Measurements from ENCODE around the gene S1PR3. TPM values are rescaled to one million over a fixed set of nuclear protein-coding genes. Genes with fewer than 3 reads are reported as not detected.

S1PR3 gene
- total and polyA plus RNA-seq, 4 donors = 1.4 to 4.5 (median 2.9) TPM

- Histone ChIP-seq H3K4me3 (ENCODE audit: low read depth in 1 of 3, low read length in 3 of 3) (no peak overlapping the region), H3K9ac (ENCODE audit: low read depth in 1 of 2, low read length in 2 of 2) (no peak overlapping the region), H3K4me1 (ENCODE audit: control insufficient read depth in 4 of 4, insufficient read depth in 4 of 4, low read length in 3 of 4) (peaks cover 0 to 25% (median 19%) of the 10 kb centered on the region in 4 donors), H3K27me3 (ENCODE audit: control insufficient read depth in 4 of 4, insufficient read depth in 4 of 4, low read length in 3 of 4) (peaks cover 0 to 7% (median under 1%) of the 10 kb centered on the region in 4 donors), H3K36me3 (ENCODE audit: control insufficient read depth in 4 of 4, insufficient read depth in 3 of 4, low read depth in 1 of 4, low read length in 3 of 4) (no peaks in the 10 kb centered on the region), H3K27ac (ENCODE audit: low read depth in 1 of 2, low read length in 2 of 2) (no peak overlapping the region), H3K9me3 (ENCODE audit: control insufficient read depth in 4 of 4, low read length in 3 of 4) (no peaks in the 10 kb centered on the region)
- TF ChIP-seq, protein P1, sequence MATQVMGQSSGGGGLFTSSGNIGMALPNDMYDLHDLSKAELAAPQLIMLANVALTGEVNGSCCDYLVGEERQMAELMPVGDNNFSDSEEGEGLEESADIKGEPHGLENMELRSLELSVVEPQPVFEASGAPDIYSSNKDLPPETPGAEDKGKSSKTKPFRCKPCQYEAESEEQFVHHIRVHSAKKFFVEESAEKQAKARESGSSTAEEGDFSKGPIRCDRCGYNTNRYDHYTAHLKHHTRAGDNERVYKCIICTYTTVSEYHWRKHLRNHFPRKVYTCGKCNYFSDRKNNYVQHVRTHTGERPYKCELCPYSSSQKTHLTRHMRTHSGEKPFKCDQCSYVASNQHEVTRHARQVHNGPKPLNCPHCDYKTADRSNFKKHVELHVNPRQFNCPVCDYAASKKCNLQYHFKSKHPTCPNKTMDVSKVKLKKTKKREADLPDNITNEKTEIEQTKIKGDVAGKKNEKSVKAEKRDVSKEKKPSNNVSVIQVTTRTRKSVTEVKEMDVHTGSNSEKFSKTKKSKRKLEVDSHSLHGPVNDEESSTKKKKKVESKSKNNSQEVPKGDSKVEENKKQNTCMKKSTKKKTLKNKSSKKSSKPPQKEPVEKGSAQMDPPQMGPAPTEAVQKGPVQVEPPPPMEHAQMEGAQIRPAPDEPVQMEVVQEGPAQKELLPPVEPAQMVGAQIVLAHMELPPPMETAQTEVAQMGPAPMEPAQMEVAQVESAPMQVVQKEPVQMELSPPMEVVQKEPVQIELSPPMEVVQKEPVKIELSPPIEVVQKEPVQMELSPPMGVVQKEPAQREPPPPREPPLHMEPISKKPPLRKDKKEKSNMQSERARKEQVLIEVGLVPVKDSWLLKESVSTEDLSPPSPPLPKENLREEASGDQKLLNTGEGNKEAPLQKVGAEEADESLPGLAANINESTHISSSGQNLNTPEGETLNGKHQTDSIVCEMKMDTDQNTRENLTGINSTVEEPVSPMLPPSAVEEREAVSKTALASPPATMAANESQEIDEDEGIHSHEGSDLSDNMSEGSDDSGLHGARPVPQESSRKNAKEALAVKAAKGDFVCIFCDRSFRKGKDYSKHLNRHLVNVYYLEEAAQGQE (IDR thresholded peaks at IDR 0.05) = no peak
- TF ChIP-seq FOXA2 (IDR thresholded peaks at IDR 0.05) (no peak), RXRA (IDR thresholded peaks at IDR 0.05) (no peak), HNF4A (conservative IDR thresholded peaks at IDR 0.05) (no peak), JUND (IDR thresholded peaks at IDR 0.05) (no peak), NR2F2 (IDR thresholded peaks at IDR 0.05) (no peak), RAD21 (IDR thresholded peaks at IDR 0.05) (no peak), TAF1 (conservative IDR thresholded peaks at IDR 0.05) (no peak), GABPA (IDR thresholded peaks at IDR 0.05 in 1 of 2, conservative IDR thresholded peaks at IDR 0.05 in 1 of 2) (no peak), HNF4G (IDR thresholded peaks at IDR 0.05) (no peak), MAX (IDR thresholded peaks at IDR 0.05) (no peak), SP1 (IDR thresholded peaks at IDR 0.05) (no peak)
- DNase-seq (ENCODE audit: low spot score) = no peak
- WGBS = 72% methylated on average over 25 of the region's 25 CpGs
Observed at GRCh38 chr9:88990041-88990728, 1.1 kb upstream of the S1PR3 start.

GRCh38 chr9:88990729-88991065 lies 571 bp upstream of the S1PR3 start:
- no peak for TF ChIP-seq ZBTB33 (IDR thresholded peaks at IDR 0.05)
- no peak for TF ChIP-seq SP1 (IDR thresholded peaks at IDR 0.05)
- no peak for TF ChIP-seq TAF1 (conservative IDR thresholded peaks at IDR 0.05)
- no peak for TF ChIP-seq GABPA (IDR thresholded peaks at IDR 0.05 in 1 of 2, conservative IDR thresholded peaks at IDR 0.05 in 1 of 2)
- TF ChIP-seq CTCF (IDR thresholded peaks at IDR 0.05; ENCODE audit: low read depth, low read length, missing input control) = no peak
- no peak for TF ChIP-seq NR2F2 (IDR thresholded peaks at IDR 0.05)
- no peak for TF ChIP-seq RXRA (IDR thresholded peaks at IDR 0.05)
- peak overlapping the region; percentile 50 to 54 for H3K27ac ChIP-seq (ENCODE audit: low read depth in 1 of 2, low read length in 2 of 2)
- H3K27me3 ChIP-seq (ENCODE audit: control insufficient read depth in 4 of 4, insufficient read depth in 4 of 4, low read length in 3 of 4) = peaks cover 0 to 5% (median 2%) of the 10 kb centered on the region in 4 donors
- H3K4me3 ChIP-seq (ENCODE audit: low read depth in 1 of 3, low read length in 3 of 3) = peak overlapping the region in 1 of 3 donors; percentile 59
- H3K36me3 ChIP-seq (ENCODE audit: control insufficient read depth in 4 of 4, insufficient read depth in 3 of 4, low read depth in 1 of 4, low read length in 3 of 4) = no peaks in the 10 kb centered on the region
- peaks cover 0 to 25% (median 19%) of the 10 kb centered on the region in 4 donors for H3K4me1 ChIP-seq (ENCODE audit: control insufficient read depth in 4 of 4, insufficient read depth in 4 of 4, low read length in 3 of 4)
- no peak for DNase-seq (ENCODE audit: low spot score)
- no peaks in the 10 kb centered on the region for H3K9me3 ChIP-seq (ENCODE audit: control insufficient read depth in 4 of 4, low read length in 3 of 4)
- H3K9ac ChIP-seq (ENCODE audit: low read depth in 1 of 2, low read length in 2 of 2) = no peak overlapping the region
- 24% methylated on average over 21 of the region's 21 CpGs for WGBS
